Upper lobe of right lung (tissue), 1 donor: ENCODE data around the gene PKD1L1. TPM values are rescaled to one million over a fixed set of nuclear protein-coding genes. Genes with fewer than 3 reads are reported as not detected.
A peak's percentile ranks its signal among the peaks of the same experiment; 100 is the strongest.

Experiments
- ATAC-seq: fragments of 200-7000 bp; cut with Tn5 transposase; one replicate; pipeline ENCODE4 v1.9.1; 2020; ENCODE audit warnings: mild to moderate bottlenecking, moderate library complexity
- DNase-seq: peaks from one replicate; pipeline ENCODE4 v3.0.0-alpha.2; 2020
- H3K27ac ChIP-seq: fragments of 200-600 bp; one replicate; pipeline ENCODE4 v1.8.0; 2022
- H3K27me3 ChIP-seq: fragments of 200-600 bp; one replicate; pipeline ENCODE4 v1.8.0; 2022; ENCODE audit warnings: mild to moderate bottlenecking
- H3K36me3 ChIP-seq: fragments of 200-600 bp; one replicate; pipeline ENCODE4 v1.8.0; 2022
- H3K4me1 ChIP-seq: fragments of 200-600 bp; one replicate; pipeline ENCODE4 v1.8.0; 2022
- H3K4me3 ChIP-seq: fragments of 200-600 bp; one replicate; pipeline ENCODE4 v1.8.0; 2022; ENCODE audit warnings: mild to moderate bottlenecking
- H3K9me3 ChIP-seq: fragments of 200-600 bp; one replicate; pipeline ENCODE4 v1.8.0; 2022
- intact Hi-C: fragments of 100-400 bp; cut with DNase I; formaldehyde crosslinking; loops from one replicate; pipeline ENCODE4 v1.11.0; 2022
- total RNA-seq: library from RNA; stranded (reverse); fragmentation: NEBNext Ultra II Directional; extraction: Animal tissue kit (Norgen Biotek cat#: 25700); gene quantifications from one replicate; pipeline ENCODE4 v1.2.1, GENCODE V29; 2021
- TF ChIP-seq, protein P1 (sequence below): fragments of 200-600 bp; IDR thresholded peaks from one replicate; pipeline ENCODE4 v1.8.0; 2022; ENCODE audit warnings: antibody characterized with exemption
- donor health status: DM: no; HTN: yes; CAD: no; lungs with severe emphysema.

The PKD1L1 gene
- total RNA-seq, 1 donor from 2014 or later: 1.0 TPM

GRCh38 chr7:47875998-47876744 is 72.1 kb downstream of the PKD1L1 start:
- no peaks in the 10 kb centered on the region for H3K4me1 ChIP-seq
- ATAC-seq (peak; percentile 31), DNase-seq (no peak)
- H3K27me3 ChIP-seq: no peaks in the 10 kb centered on the region
- no peak overlapping the region for H3K27ac ChIP-seq
- H3K4me3 ChIP-seq: no peak overlapping the region
- intact Hi-C loops: no loop called here
- TF ChIP-seq, protein P1, sequence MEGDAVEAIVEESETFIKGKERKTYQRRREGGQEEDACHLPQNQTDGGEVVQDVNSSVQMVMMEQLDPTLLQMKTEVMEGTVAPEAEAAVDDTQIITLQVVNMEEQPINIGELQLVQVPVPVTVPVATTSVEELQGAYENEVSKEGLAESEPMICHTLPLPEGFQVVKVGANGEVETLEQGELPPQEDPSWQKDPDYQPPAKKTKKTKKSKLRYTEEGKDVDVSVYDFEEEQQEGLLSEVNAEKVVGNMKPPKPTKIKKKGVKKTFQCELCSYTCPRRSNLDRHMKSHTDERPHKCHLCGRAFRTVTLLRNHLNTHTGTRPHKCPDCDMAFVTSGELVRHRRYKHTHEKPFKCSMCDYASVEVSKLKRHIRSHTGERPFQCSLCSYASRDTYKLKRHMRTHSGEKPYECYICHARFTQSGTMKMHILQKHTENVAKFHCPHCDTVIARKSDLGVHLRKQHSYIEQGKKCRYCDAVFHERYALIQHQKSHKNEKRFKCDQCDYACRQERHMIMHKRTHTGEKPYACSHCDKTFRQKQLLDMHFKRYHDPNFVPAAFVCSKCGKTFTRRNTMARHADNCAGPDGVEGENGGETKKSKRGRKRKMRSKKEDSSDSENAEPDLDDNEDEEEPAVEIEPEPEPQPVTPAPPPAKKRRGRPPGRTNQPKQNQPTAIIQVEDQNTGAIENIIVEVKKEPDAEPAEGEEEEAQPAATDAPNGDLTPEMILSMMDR: no peak
- no peaks in the 10 kb centered on the region for H3K9me3 ChIP-seq
- H3K36me3 ChIP-seq: no peaks in the 10 kb centered on the region

- intact Hi-C loops: no loop called here
- H3K36me3 ChIP-seq: no peaks in the 10 kb centered on the region
- no peak overlapping the region for H3K27ac ChIP-seq
- TF ChIP-seq, protein P1: no peak
- DNase-seq: no peak
- H3K4me1 ChIP-seq: no peaks in the 10 kb centered on the region
- H3K4me3 ChIP-seq: no peak overlapping the region
- H3K27me3 ChIP-seq: no peaks in the 10 kb centered on the region
- ATAC-seq: no peak
- H3K9me3 ChIP-seq: no peaks in the 10 kb centered on the region
Observed at GRCh38 chr7:47875406-47875805, 72.9 kb downstream of the PKD1L1 start.

GRCh38 chr7:47873762-47874161 is 74.5 kb downstream of the PKD1L1 start:
- TF ChIP-seq, protein P1: no peak
- intact Hi-C loops: no loop called here

DNA sequence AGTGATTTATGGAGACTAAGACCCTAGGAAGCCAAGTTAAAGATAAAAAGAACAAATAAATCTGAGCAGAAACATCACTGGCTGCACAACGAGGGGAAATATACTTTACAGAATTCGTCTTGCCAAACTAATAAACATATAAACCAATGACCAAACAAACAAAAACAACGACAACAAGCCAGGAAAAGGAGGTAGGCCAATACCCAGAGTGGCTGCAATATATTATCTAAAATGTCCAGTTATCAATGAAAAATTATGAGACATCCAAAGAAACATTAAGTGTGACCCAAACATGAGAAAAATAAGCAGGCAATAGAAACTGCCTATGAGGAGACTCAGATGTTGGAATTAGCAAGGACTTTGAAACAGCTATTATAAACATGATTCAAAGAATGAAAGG is 81.0 kb downstream of the PKD1L1 start:
- Histone ChIP-seq H3K27me3 (no peaks in the 10 kb centered on the region), H3K4me1 (no peaks in the 10 kb centered on the region), H3K4me3 (no peak overlapping the region), H3K9me3 (no peaks in the 10 kb centered on the region), H3K36me3 (no peaks in the 10 kb centered on the region), H3K27ac (no peak overlapping the region)
- DNase-seq (no peak), ATAC-seq (no peak)
- intact Hi-C loops: no loop called here
- TF ChIP-seq, protein P1: no peak

More at GRCh38 chr7:47873762-47874161, 74.5 kb downstream of the PKD1L1 start:
- Histone ChIP-seq H3K36me3 (no peaks in the 10 kb centered on the region), H3K27me3 (no peaks in the 10 kb centered on the region), H3K4me1 (no peaks in the 10 kb centered on the region), H3K27ac (no peak overlapping the region), H3K4me3 (no peak overlapping the region), H3K9me3 (no peaks in the 10 kb centered on the region)
- DNase-seq (no peak), ATAC-seq (peak; percentile 48)

DNA sequence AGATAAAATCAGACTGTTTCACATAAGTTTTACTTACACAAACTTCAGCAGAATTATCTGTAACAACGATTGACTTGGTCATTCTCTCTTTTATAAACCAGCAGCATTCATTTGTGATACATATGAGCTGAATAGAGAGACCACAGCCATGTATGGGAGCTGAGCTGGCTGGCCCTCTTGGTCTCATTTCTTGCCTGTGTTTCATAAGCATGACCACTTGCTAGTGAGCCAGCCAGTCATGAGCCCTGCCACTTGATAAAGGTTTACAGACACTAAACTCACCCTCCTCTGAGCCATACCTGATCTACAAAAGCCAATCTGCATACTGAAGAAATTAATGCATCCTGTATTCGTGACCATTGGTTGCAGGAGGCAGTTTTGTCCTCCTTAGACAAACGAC is 82.1 kb downstream of the PKD1L1 start:
- DNase-seq: no peak
- no peaks in the 10 kb centered on the region for H3K9me3 ChIP-seq
- intact Hi-C loops: no loop called here

More for the DNA sequence above, 82.1 kb downstream of the PKD1L1 start:
- Histone ChIP-seq H3K4me3 (no peak overlapping the region), H3K27me3 (no peaks in the 10 kb centered on the region), H3K4me1 (no peaks in the 10 kb centered on the region), H3K27ac (no peak overlapping the region), H3K36me3 (no peaks in the 10 kb centered on the region)
- TF ChIP-seq, protein P1: no peak
- no peak for ATAC-seq
